ENCODE data around the gene PTPRG. TPM values are rescaled to one million over a fixed set of nuclear protein-coding genes. Genes with fewer than 3 reads are reported as not detected.

The PTPRG gene
- total RNA-seq, 4 donors from 2014 or later: 8.4 to 37.3 (median 14.9) TPM

DNA sequence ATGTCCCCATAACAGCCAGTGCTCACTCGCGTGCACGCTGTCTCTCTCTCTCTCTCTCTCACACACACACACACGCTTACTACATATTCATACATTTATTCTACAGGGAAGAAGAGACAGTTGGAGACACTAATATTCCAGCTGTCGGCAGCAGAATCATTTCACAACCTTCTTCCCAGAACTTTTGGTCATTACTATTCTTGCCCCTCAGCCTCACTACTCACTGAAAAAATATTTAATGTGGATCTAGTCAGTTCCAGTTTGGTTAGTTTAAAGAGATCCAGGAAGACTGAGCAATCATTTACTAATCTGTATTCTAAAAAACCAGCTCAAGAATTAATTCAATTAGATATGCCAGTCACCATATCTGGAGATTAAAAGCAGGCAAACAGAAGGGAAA lies 394.9 kb downstream of the PTPRG start:
- H3K4me3 ChIP-seq (ENCODE audit: low read depth, poor library complexity, severe bottlenecking): no peak overlapping the region
- WGBS, 2 donors: 59 to 70% methylated on average over 5 of the region's 5 CpGs
- intact Hi-C loops (cut with DNase I; ENCODE audit: low total_unique reads): no loop called here
- DNase-seq (ENCODE audit: low spot score in 2 of 2): no peak
- TF ChIP-seq, protein P1, sequence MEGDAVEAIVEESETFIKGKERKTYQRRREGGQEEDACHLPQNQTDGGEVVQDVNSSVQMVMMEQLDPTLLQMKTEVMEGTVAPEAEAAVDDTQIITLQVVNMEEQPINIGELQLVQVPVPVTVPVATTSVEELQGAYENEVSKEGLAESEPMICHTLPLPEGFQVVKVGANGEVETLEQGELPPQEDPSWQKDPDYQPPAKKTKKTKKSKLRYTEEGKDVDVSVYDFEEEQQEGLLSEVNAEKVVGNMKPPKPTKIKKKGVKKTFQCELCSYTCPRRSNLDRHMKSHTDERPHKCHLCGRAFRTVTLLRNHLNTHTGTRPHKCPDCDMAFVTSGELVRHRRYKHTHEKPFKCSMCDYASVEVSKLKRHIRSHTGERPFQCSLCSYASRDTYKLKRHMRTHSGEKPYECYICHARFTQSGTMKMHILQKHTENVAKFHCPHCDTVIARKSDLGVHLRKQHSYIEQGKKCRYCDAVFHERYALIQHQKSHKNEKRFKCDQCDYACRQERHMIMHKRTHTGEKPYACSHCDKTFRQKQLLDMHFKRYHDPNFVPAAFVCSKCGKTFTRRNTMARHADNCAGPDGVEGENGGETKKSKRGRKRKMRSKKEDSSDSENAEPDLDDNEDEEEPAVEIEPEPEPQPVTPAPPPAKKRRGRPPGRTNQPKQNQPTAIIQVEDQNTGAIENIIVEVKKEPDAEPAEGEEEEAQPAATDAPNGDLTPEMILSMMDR (IDR thresholded peaks at IDR 0.05): no peak
- no peak for TF ChIP-seq POLR2A (IDR thresholded peaks at IDR 0.05)

DNA sequence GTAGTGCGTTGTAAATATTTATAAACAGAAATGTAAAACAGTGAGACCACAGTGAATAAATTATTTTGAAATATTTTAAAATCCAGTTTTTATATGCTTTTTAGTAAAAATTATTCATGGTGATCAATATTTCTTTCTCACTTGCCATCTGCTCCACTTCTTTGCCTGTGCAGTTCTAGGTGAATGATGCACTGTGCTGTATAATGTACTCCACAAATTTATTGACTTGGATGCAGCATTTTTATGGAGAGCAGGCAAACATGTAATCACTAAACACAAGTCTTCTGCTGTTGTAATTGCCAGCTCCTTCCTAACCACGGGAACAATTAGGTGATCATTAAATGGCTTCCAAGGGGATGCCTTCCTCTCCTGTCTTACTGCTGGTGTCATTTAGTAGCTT lies 395.9 kb downstream of the PTPRG start:
- no peak for DNase-seq (ENCODE audit: low spot score in 2 of 2)
- intact Hi-C loops (cut with DNase I; ENCODE audit: low total_unique reads): no loop called here
- TF ChIP-seq, protein P1 (IDR thresholded peaks at IDR 0.05): no peak
- TF ChIP-seq POLR2A (IDR thresholded peaks at IDR 0.05): no peak
- H3K4me3 ChIP-seq (ENCODE audit: low read depth, poor library complexity, severe bottlenecking): no peak overlapping the region
- 73 to 83% methylated on average over 2 of the region's 2 CpGs for WGBS, 2 donors

DNA sequence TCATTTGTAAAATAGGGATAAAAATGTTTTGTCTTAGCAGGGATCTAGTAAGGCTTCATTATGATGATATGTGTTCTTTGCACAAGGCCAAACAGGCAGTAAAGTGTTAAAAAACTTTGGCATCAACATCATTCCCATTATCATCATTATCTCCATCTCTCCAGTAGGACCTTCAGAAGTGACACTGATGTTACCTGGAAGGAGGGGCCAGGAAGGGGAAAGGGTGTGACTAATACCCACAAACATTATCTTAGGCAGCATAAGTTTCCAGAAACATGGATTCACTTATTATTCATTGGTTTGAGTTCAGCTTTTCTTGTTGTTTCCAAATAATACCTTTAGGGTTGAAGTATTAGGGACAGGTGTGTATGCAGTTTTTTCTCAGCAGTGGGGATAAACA lies 399.6 kb downstream of the PTPRG start:
- no peak overlapping the region for H3K4me3 ChIP-seq (ENCODE audit: low read depth, poor library complexity, severe bottlenecking)
- DNase-seq (ENCODE audit: low spot score in 2 of 2): no peak
- intact Hi-C loops (cut with DNase I; ENCODE audit: low total_unique reads): no loop called here
- TF ChIP-seq POLR2A (IDR thresholded peaks at IDR 0.05): no peak
- TF ChIP-seq, protein P1 (IDR thresholded peaks at IDR 0.05): no peak

DNA sequence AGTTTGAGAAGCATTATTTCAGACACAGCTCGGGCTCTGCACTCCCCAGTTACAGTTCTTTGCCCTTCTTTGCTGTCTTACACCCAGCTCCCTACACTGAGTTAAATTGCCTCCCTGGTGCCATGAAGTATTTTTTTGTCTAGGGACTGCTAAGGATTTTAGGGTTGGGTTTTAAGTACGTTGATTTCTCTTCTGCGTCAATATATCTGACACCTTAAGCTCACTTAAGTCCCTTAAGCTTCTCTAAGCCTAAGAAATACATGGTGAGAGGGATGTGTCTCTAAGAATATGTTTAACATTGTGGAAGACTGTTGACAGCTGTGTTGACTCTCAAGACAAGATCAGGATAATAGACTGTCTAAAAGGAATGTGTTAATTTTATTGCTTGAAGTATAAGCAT lies 400.5 kb downstream of the PTPRG start:
- no peak for DNase-seq (ENCODE audit: low spot score in 2 of 2)
- 89 to 96% methylated on average over 3 of the region's 3 CpGs for WGBS, 2 donors
- intact Hi-C loops (cut with DNase I; ENCODE audit: low total_unique reads): no loop called here
- TF ChIP-seq, protein P1 (IDR thresholded peaks at IDR 0.05): no peak
- no peak overlapping the region for H3K4me3 ChIP-seq (ENCODE audit: low read depth, poor library complexity, severe bottlenecking)

DNA sequence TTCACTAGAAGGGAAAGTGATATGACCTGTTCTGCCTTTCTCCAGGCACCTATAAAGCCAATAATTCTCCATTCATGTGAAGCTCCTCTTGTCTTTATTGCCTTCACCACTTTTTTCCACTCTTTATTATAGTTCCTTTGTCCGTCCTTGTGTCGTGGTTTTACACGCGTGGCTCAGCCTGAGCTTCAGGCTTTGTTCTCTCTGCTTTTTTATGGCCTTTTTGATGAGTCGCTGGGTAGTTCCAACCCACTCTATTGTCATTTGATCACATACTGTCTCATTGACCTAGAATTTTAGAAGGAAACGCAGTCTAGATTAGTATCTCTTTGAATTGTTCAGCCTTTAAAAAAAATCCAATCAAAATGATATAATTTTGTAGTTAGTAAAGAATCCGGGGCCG lies 403.2 kb downstream of the PTPRG start:
- 73 to 77% methylated on average over 8 of the region's 8 CpGs for WGBS, 2 donors
- no peak for TF ChIP-seq POLR2A (IDR thresholded peaks at IDR 0.05)
- TF ChIP-seq, protein P1 (IDR thresholded peaks at IDR 0.05): no peak
- H3K4me3 ChIP-seq (ENCODE audit: low read depth, poor library complexity, severe bottlenecking): no peak overlapping the region
- DNase-seq (ENCODE audit: low spot score in 2 of 2): no peak
- intact Hi-C loops (cut with DNase I; ENCODE audit: low total_unique reads): no loop called here

DNA sequence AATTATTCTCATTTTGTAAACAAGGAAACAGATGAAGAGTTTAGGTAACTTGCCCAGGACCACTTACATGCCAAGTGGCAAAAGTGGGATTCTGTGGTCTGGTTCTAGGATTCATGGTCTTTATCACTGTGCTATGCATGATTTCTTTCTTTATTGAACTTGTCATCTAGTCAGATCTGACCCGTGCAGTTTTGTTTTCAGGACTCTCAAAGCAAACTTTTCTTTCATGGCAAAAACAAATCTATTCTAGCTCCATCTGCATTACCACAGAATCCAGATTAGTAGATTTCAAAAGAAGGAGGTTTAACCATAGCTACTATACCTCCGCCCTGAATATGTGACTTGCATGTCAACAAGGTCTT lies 404.4 kb downstream of the PTPRG start:
- TF ChIP-seq, protein P1 (IDR thresholded peaks at IDR 0.05): no peak
- TF ChIP-seq POLR2A (IDR thresholded peaks at IDR 0.05): no peak
- whole genome bisulfite sequencing, 2 donors: 52 to 59% methylated on average over 2 of the region's 2 CpGs
- H3K4me3 ChIP-seq (ENCODE audit: low read depth, poor library complexity, severe bottlenecking): no peak overlapping the region
- intact Hi-C loops (cut with DNase I; ENCODE audit: low total_unique reads): no loop called here
- DNase-seq (ENCODE audit: low spot score in 2 of 2): no peak
